GM12878 (cell line): Measurements from ENCODE around the gene PROSER3. TPM values are rescaled to one million over a fixed set of nuclear protein-coding genes. Genes with fewer than 3 reads are reported as not detected.

Experiments
- ELK1 ChIP-seq: IDR thresholded peaks from 2 replicates; pipeline ENCODE4 v1.6.1; 2012; ENCODE audit warnings: low read depth, low read length, improper control_type of control experiment
- FOXK2 ChIP-seq: fragments of 450-650 bp; IDR thresholded peaks from 2 replicates; pipeline ENCODE4 v1.6.1; 2017; ENCODE audit warnings: mild to moderate bottlenecking, moderate library complexity
- HCFC1 ChIP-seq: fragments of 150-350 bp; IDR thresholded peaks from 2 replicates; pipeline ENCODE4 v1.6.1; 2014; ENCODE audit warnings: low read length
- IKZF2 ChIP-seq, 2 experiments: fragments of 450-650 bp; IDR thresholded peaks; 2 replicates each; pipeline ENCODE4 v1.6.1; 2017; ENCODE audit warnings: mild to moderate bottlenecking in 2 of 2, moderate library complexity in 2 of 2
- JUNB ChIP-seq: IDR thresholded peaks from 2 replicates; pipeline ENCODE4 v1.6.1; 2016; ENCODE audit warnings: antibody characterized with exemption, mild to moderate bottlenecking
- MEF2B ChIP-seq: fragments of 450-650 bp; IDR thresholded peaks from 2 replicates; pipeline ENCODE4 v1.6.1; 2018; ENCODE audit warnings: mild to moderate bottlenecking, moderate library complexity; ENCODE audit not compliant: partially characterized antibody, poor library complexity, severe bottlenecking
- MYB ChIP-seq: fragments of 150-350 bp; IDR thresholded peaks from 2 replicates; pipeline ENCODE4 v1.6.1; 2014; ENCODE audit warnings: mild to moderate bottlenecking, low read depth, low read length, borderline replicate concordance
- NBN ChIP-seq: fragments of 450-650 bp; IDR thresholded peaks from 2 replicates; pipeline ENCODE4 v1.6.1; 2016
- NR2C2 ChIP-seq: IDR thresholded peaks from 2 replicates; pipeline ENCODE4 v1.6.1; 2011; ENCODE audit warnings: borderline replicate concordance, low read depth; ENCODE audit not compliant: control insufficient read depth, insufficient read length
- RAD51 ChIP-seq: fragments of 450-650 bp; IDR thresholded peaks from 2 replicates; pipeline ENCODE4 v1.6.1; 2016; ENCODE audit warnings: moderate library complexity, mild to moderate bottlenecking, inconsistent platforms
- RCOR1 ChIP-seq: conservative IDR thresholded peaks from 2 replicates; pipeline ENCODE4 v1.6.1; 2012; ENCODE audit warnings: low read depth, low read length, improper control_type of control experiment
- RELA ChIP-seq: fragments of 450-650 bp; IDR thresholded peaks from 2 replicates; pipeline ENCODE4 v1.8.0; 2014; ENCODE audit warnings: borderline replicate concordance; ENCODE audit not compliant: partially characterized antibody
- SMAD5 ChIP-seq: IDR thresholded peaks from 2 replicates; pipeline ENCODE4 v1.6.1; 2016; ENCODE audit warnings: antibody characterized with exemption, low read depth
- SMARCA5 ChIP-seq: fragments of 450-650 bp; IDR thresholded peaks from 2 replicates; pipeline ENCODE4 v1.6.1; 2017; ENCODE audit warnings: mild to moderate bottlenecking
- SMC3 ChIP-seq: IDR thresholded peaks from 2 replicates; pipeline ENCODE4 v1.6.1; 2011; ENCODE audit warnings: low read length, improper control_type of control experiment, borderline replicate concordance
- STAT3 ChIP-seq: IDR thresholded peaks from 2 replicates; pipeline ENCODE4 v1.6.1; 2011; ENCODE audit warnings: low read depth, low read length, improper control_type of control experiment
- SUPT20H ChIP-seq: IDR thresholded peaks from 2 replicates; pipeline ENCODE4 v1.6.1; 2011; ENCODE audit warnings: low read depth, mild to moderate bottlenecking, low read length, moderate library complexity, borderline replicate concordance; ENCODE audit not compliant: control insufficient read depth
- SUZ12 ChIP-seq: fragments of 200-600 bp; sonication (generic); IDR thresholded peaks from one replicate; pipeline ENCODE4 v1.6.1; 2018; ENCODE audit warnings: antibody characterized with exemption, mild to moderate bottlenecking; ENCODE audit not compliant: unreplicated experiment
- TARDBP ChIP-seq: IDR thresholded peaks from 2 replicates; pipeline ENCODE4 v1.6.1; 2016; ENCODE audit warnings: borderline replicate concordance
- TBL1XR1 ChIP-seq: IDR thresholded peaks from 2 replicates; pipeline ENCODE4 v1.6.1; 2012; ENCODE audit warnings: low read depth, low read length, improper control_type of control experiment
- TCF12 ChIP-seq: IDR thresholded peaks from 2 replicates; pipeline ENCODE4 v1.6.1; 2011; ENCODE audit warnings: low read depth, mild to moderate bottlenecking, low read length
- ZBTB33 ChIP-seq: fragments of 450-650 bp; IDR thresholded peaks from 2 replicates; pipeline ENCODE4 v1.6.1; 2017; ENCODE audit warnings: mild to moderate bottlenecking
- ZNF274 ChIP-seq: IDR thresholded peaks from one replicate; pipeline ENCODE4 v1.8.0; 2011; ENCODE audit not compliant: insufficient read length, insufficient read depth
- ZNF622 ChIP-seq: fragments of 450-650 bp; IDR thresholded peaks from 2 replicates; pipeline ENCODE4 v1.6.1; 2017; ENCODE audit warnings: mild to moderate bottlenecking, inconsistent platforms
- ZZZ3 ChIP-seq: IDR thresholded peaks from 2 replicates; pipeline ENCODE4 v1.6.1; 2011; ENCODE audit warnings: low read depth; ENCODE audit not compliant: control insufficient read depth, insufficient read length
- polyA plus RNA-seq, 11 experiments: library from polyadenylated mRNA; depleted of rRNA in 4 of 11; unstranded in 6 of 11; stranded (reverse) in 5 of 11; fragments of >200 nt; fragmentation: Nextera tagmentation in 4 of 11; fragmentation: Illumina TruSeq in 1 of 11; extraction: Ambion mirVana in 4 of 11; extraction: Trizol in 1 of 11; gene quantifications; 1 replicate in 1 of 11; 2 replicates in 10 of 11; pipeline versions ENCODE4 v1.2.1 to v1.2.3, GENCODE V29; 2011 to 2016; ENCODE audit warnings: inconsistent platforms in 2 of 11, missing spikeins in 2 of 11, low read depth in 1 of 11
- total RNA-seq, 4 experiments: library from RNA; depleted of rRNA in 3 of 4; stranded (reverse); fragments of >200 nt in 3 of 4; fragmentation: Illumina TruSeq in 1 of 4; extraction: Trizol in 1 of 4; gene quantifications; 2 replicates each; pipeline versions ENCODE4 v1.2.1 to v1.2.3, GENCODE V29; 2013 to 2021
- TF ChIP-seq, protein P1 (sequence below): fragments of 450-650 bp; IDR thresholded peaks from 2 replicates; pipeline ENCODE4 v1.6.1; 2014; ENCODE audit warnings: mild to moderate bottlenecking
- TF ChIP-seq, protein P2 (sequence below): fragments of 150-350 bp; IDR thresholded peaks from 2 replicates; pipeline ENCODE4 v1.6.1; 2014; ENCODE audit warnings: mild to moderate bottlenecking, low read depth, low read length

The PROSER3 gene
- total and polyA plus RNA-seq, 10 of the 15 experiments (the other 5 are each of a cell fraction or from before 2014, with no cell fraction given) = 0.85 to 25.1 (median 9.6) TPM

- TF ChIP-seq MEF2B = peak; percentile 63
- TF ChIP-seq NBN = peak; percentile 50; the same call in 1 of the 2 replicates
- TF ChIP-seq SMARCA5 = no peak
- TF ChIP-seq STAT3 = no peak
- TF ChIP-seq TCF12 = no peak
- TF ChIP-seq ZNF622 = no peak
- 0 out of 2 replicates have a peak, but pooled peaks have one; percentile 44 for TF ChIP-seq RCOR1
- no peak for TF ChIP-seq TBL1XR1
- TF ChIP-seq SUZ12 = no peak
- TF ChIP-seq, protein P1, sequence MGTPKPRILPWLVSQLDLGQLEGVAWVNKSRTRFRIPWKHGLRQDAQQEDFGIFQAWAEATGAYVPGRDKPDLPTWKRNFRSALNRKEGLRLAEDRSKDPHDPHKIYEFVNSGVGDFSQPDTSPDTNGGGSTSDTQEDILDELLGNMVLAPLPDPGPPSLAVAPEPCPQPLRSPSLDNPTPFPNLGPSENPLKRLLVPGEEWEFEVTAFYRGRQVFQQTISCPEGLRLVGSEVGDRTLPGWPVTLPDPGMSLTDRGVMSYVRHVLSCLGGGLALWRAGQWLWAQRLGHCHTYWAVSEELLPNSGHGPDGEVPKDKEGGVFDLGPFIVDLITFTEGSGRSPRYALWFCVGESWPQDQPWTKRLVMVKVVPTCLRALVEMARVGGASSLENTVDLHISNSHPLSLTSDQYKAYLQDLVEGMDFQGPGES = peak; percentile 99
- TF ChIP-seq JUNB = no peak
- TF ChIP-seq MYB = no peak
- no peak; a peak in 1 of 4 replicates for TF ChIP-seq IKZF2 (IDR thresholded peaks at IDR 0.05)
- TF ChIP-seq ZZZ3 = no peak
- TF ChIP-seq RAD51 = no peak
- TF ChIP-seq NR2C2 = no peak
- TF ChIP-seq RELA = peak; percentile 9
- TF ChIP-seq ZNF274 = no peak
- no peak for TF ChIP-seq ZBTB33
- peak; percentile 75; the same call in 1 of the 2 replicates for TF ChIP-seq SMAD5
- no peak for TF ChIP-seq FOXK2
- TF ChIP-seq TARDBP = no peak
- TF ChIP-seq SUPT20H = no peak
- no peak for TF ChIP-seq SMC3
- TF ChIP-seq ELK1 = peak; percentile 72; the same call in 1 of the 2 replicates
- TF ChIP-seq HCFC1 = peak; percentile 86
- TF ChIP-seq, protein P2, sequence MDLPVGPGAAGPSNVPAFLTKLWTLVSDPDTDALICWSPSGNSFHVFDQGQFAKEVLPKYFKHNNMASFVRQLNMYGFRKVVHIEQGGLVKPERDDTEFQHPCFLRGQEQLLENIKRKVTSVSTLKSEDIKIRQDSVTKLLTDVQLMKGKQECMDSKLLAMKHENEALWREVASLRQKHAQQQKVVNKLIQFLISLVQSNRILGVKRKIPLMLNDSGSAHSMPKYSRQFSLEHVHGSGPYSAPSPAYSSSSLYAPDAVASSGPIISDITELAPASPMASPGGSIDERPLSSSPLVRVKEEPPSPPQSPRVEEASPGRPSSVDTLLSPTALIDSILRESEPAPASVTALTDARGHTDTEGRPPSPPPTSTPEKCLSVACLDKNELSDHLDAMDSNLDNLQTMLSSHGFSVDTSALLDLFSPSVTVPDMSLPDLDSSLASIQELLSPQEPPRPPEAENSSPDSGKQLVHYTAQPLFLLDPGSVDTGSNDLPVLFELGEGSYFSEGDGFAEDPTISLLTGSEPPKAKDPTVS = no peak
Observed at GRCh38 chr19:35757749-35758608, at the start of gene PROSER3 (continued).
